CD4-positive, CD25-positive, alpha-beta regulatory T cell (primary cell): ENCODE measurements around the gene TLX3. TPM values are rescaled to one million over a fixed set of nuclear protein-coding genes. Genes with fewer than 3 reads are reported as not detected.
A peak's percentile ranks its signal among the peaks of the same experiment; 100 is the strongest.

Experiments used
- ATAC-seq, 2 donors: fragments of 150-1000 bp; cut with Tn5 transposase; one replicate each; pipeline ENCODE4 v1.10.0; 2021; ENCODE audit warnings: low read depth in 2 of 2, moderate number of reproducible peaks in 2 of 2, moderate library complexity in 1 of 2
- DNase-seq, 3 donors: peaks; one replicate each; pipeline versions ENCODE4 v3.0.0 to v3.0.0-alpha.2; 2012 to 2022; ENCODE audit warnings: mixed read lengths in 1 of 3
- H3K27ac ChIP-seq: one replicate; pipeline ENCODE4 v1.7.0; 2013; ENCODE audit warnings: mild to moderate bottlenecking, low read length; ENCODE audit not compliant: insufficient read depth, poor library complexity, severe bottlenecking
- H3K27me3 ChIP-seq: one replicate; pipeline ENCODE4 v1.7.0; 2013; ENCODE audit warnings: low read length; ENCODE audit not compliant: control insufficient read depth, insufficient read depth
- H3K36me3 ChIP-seq: one replicate; pipeline ENCODE4 v1.7.0; 2013; ENCODE audit warnings: mild to moderate bottlenecking, low read length, moderate library complexity; ENCODE audit not compliant: control insufficient read depth, insufficient read depth
- H3K4me1 ChIP-seq: 2 replicates; pipeline ENCODE4 v1.7.0; 2013; ENCODE audit warnings: mild to moderate bottlenecking, low read length; ENCODE audit not compliant: insufficient read depth, control insufficient read depth, poor library complexity, severe bottlenecking
- H3K4me3 ChIP-seq: one replicate; pipeline ENCODE4 v1.7.0; 2013; ENCODE audit warnings: low read depth, mild to moderate bottlenecking, low read length, moderate library complexity
- H3K9me3 ChIP-seq, 2 experiments: 1 replicate in 1 of 2; 2 replicates in 1 of 2; pipeline ENCODE4 v1.7.0; 2013; ENCODE audit warnings: low read length in 2 of 2, mild to moderate bottlenecking in 1 of 2, moderate library complexity in 1 of 2; ENCODE audit not compliant: control insufficient read depth in 2 of 2
- H3K27ac Mint-ChIP-seq, 3 donors: one replicate each; pipeline ENCODE4 v1.8.0; 2020 to 2022; ENCODE audit warnings: mild to moderate bottlenecking in 3 of 3, mixed read lengths in 3 of 3, moderate library complexity in 2 of 3
- H3K27me3 Mint-ChIP-seq: one replicate; pipeline ENCODE4 v1.8.0; 2022; ENCODE audit warnings: mild to moderate bottlenecking, mixed read lengths
- H3K36me3 Mint-ChIP-seq: one replicate; pipeline ENCODE4 v1.8.0; 2020; ENCODE audit warnings: mixed read lengths
- H3K4me1 Mint-ChIP-seq, 4 donors: one replicate each; pipeline ENCODE4 v1.8.0; 2020 to 2022; ENCODE audit warnings: mixed read lengths in 4 of 4, mild to moderate bottlenecking in 1 of 4
- H3K4me3 Mint-ChIP-seq, 4 donors: one replicate each; pipeline ENCODE4 v1.8.0; 2020 to 2022; ENCODE audit warnings: mild to moderate bottlenecking in 4 of 4, mixed read lengths in 4 of 4, moderate library complexity in 3 of 4
- H3K9me3 Mint-ChIP-seq, 7 donors: one replicate each; pipeline ENCODE4 v1.8.0; 2020 to 2022; ENCODE audit warnings: mixed read lengths in 7 of 7, mild to moderate bottlenecking in 3 of 7, moderate library complexity in 2 of 7
- polyA plus RNA-seq, 4 donors: library from polyadenylated mRNA; unstranded; fragments of 300-500 nt; fragmentation: Illumina TruSeq; gene quantifications; one replicate each; pipeline ENCODE4 v1.2.3, GENCODE V29; 2021
- total RNA-seq: library from RNA; stranded (reverse); gene quantifications from one replicate; pipeline ENCODE4 v1.2.3, GENCODE V29; 2022

Gene TLX3
- total and polyA plus RNA-seq, 5 donors from 2014 or later: not detected

DNA sequence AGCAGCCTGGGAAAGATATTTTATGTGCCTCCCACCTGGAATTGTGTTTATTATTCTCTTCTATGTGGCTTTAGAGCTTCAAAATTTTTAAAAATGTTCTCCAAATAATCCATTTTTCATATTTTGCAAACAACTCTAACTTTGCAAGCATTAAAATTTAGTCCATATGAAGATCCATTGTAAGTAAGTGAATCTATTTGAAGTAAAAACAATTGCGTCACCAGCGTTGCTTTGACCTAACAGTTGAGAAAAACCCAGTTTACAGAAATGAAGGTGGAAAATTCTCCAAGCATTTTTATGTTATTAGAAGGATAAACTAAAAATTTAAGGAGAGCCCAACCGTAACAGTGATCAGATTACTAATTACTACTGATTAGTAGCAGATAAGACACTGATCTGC is 38.9 kb upstream of the TLX3 start:
- Mint-ChIP-seq H3K4me3 (no peak overlapping the region), H3K4me1 (peaks cover 0 to 2% (median 0%) of the 10 kb centered on the region in 4 donors), H3K27ac (no peak overlapping the region), H3K27me3 (peaks cover 23% of the 10 kb centered on the region), H3K36me3 (no peaks in the 10 kb centered on the region), H3K9me3 (peaks cover 0 to 4% (median 0%) of the 10 kb centered on the region in 7 donors)
- Histone ChIP-seq H3K36me3 (no peaks in the 10 kb centered on the region), H3K27me3 (peaks cover 2% of the 10 kb centered on the region), H3K4me1 (no peaks in the 10 kb centered on the region), H3K27ac (no peak overlapping the region), H3K4me3 (no peak overlapping the region), H3K9me3 (no peaks in the 10 kb centered on the region)
- DNase-seq: no peak
- no peak for ATAC-seq

GRCh38 chr5:171271798-171272197 is 37.2 kb upstream of the TLX3 start:
- H3K9me3 Mint-ChIP-seq: peaks cover 0 to 4% (median 0%) of the 10 kb centered on the region in 7 donors
- H3K27me3 ChIP-seq: peaks cover 2% of the 10 kb centered on the region
- H3K27ac Mint-ChIP-seq: no peak overlapping the region
- H3K27me3 Mint-ChIP-seq: peaks cover 20% of the 10 kb centered on the region
- no peaks in the 10 kb centered on the region for H3K4me1 ChIP-seq
- H3K27ac ChIP-seq: no peak overlapping the region
- ATAC-seq (no peak), DNase-seq (no peak)
- H3K36me3 ChIP-seq: no peaks in the 10 kb centered on the region
- no peaks in the 10 kb centered on the region for H3K9me3 ChIP-seq
- no peak overlapping the region for H3K4me3 ChIP-seq
- no peak overlapping the region for H3K4me3 Mint-ChIP-seq
- H3K36me3 Mint-ChIP-seq: no peaks in the 10 kb centered on the region
- no peaks in the 10 kb centered on the region for H3K4me1 Mint-ChIP-seq

GRCh38 chr5:171272996-171273970 is 35.8 kb upstream of the TLX3 start:
- peaks cover 4% of the 10 kb centered on the region for H3K27me3 ChIP-seq
- H3K27ac ChIP-seq: no peak overlapping the region
- Mint-ChIP-seq H3K4me1 (no peaks in the 10 kb centered on the region), H3K9me3 (peaks cover 0 to 4% (median 0%) of the 10 kb centered on the region in 7 donors), H3K27ac (no peak overlapping the region), H3K27me3 (peaks cover 20% of the 10 kb centered on the region), H3K36me3 (no peaks in the 10 kb centered on the region), H3K4me3 (no peak overlapping the region)
- peak in 1 of 3 donors; percentile 18 for DNase-seq
- H3K9me3 ChIP-seq: no peaks in the 10 kb centered on the region
- no peaks in the 10 kb centered on the region for H3K4me1 ChIP-seq
- no peak for ATAC-seq
- H3K36me3 ChIP-seq: no peaks in the 10 kb centered on the region
- no peak overlapping the region for H3K4me3 ChIP-seq

GRCh38 chr5:171275841-171276544 is 33.1 kb upstream of the TLX3 start:
- ATAC-seq: no peak
- no peaks in the 10 kb centered on the region for H3K9me3 ChIP-seq

GRCh38 chr5:171283753-171284152 is 25.3 kb upstream of the TLX3 start:
- Mint-ChIP-seq H3K27ac (no peak overlapping the region), H3K9me3 (peaks cover 0 to 3% (median 0%) of the 10 kb centered on the region in 7 donors), H3K27me3 (peaks cover 12% of the 10 kb centered on the region), H3K36me3 (no peaks in the 10 kb centered on the region), H3K4me3 (no peak overlapping the region), H3K4me1 (no peaks in the 10 kb centered on the region)
- Histone ChIP-seq H3K9me3 (no peaks in the 10 kb centered on the region), H3K4me1 (no peaks in the 10 kb centered on the region), H3K4me3 (no peak overlapping the region), H3K27ac (no peak overlapping the region), H3K36me3 (no peaks in the 10 kb centered on the region), H3K27me3 (peaks cover 4% of the 10 kb centered on the region)
- no peak for DNase-seq
- ATAC-seq: no peak

More at GRCh38 chr5:171275841-171276544, 33.1 kb upstream of the TLX3 start:
- Mint-ChIP-seq H3K4me3 (no peak overlapping the region), H3K9me3 (peaks cover 0 to 4% (median 2%) of the 10 kb centered on the region in 7 donors), H3K27ac (no peak overlapping the region), H3K36me3 (no peaks in the 10 kb centered on the region), H3K27me3 (peaks cover 9% of the 10 kb centered on the region), H3K4me1 (no peaks in the 10 kb centered on the region)
- no peak overlapping the region for H3K4me3 ChIP-seq
- H3K27ac ChIP-seq: no peak overlapping the region
- H3K27me3 ChIP-seq: peaks cover 4% of the 10 kb centered on the region
- no peaks in the 10 kb centered on the region for H3K36me3 ChIP-seq
- H3K4me1 ChIP-seq: no peaks in the 10 kb centered on the region
- DNase-seq: no peak

DNA sequence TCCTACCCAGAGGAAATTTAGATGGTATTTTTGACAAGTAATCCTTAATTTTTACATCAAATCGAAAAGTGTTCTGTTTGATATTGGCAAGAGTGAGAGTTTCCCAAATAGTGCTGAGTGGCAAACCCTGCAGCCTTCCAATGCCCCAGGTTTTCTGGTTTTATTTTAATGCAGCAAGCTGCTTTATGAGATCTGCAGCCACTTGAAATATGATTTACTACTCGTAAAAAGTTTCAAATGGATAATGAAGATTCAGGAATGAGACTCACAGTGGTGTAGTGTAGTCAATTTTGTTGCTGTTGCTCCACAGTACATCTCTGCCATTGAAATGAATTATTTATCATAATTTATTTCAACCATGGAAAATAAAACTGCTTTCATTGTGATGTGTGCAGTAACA is 23.6 kb upstream of the TLX3 start:
- no peak overlapping the region for H3K27ac ChIP-seq
- no peak overlapping the region for H3K4me3 ChIP-seq
- H3K27ac Mint-ChIP-seq: no peak overlapping the region
- no peaks in the 10 kb centered on the region for H3K36me3 ChIP-seq
- no peak for ATAC-seq
- no peaks in the 10 kb centered on the region for H3K9me3 Mint-ChIP-seq
- no peaks in the 10 kb centered on the region for H3K36me3 Mint-ChIP-seq
- no peaks in the 10 kb centered on the region for H3K4me1 ChIP-seq
- no peaks in the 10 kb centered on the region for H3K9me3 ChIP-seq
- no peaks in the 10 kb centered on the region for H3K4me1 Mint-ChIP-seq
- H3K27me3 ChIP-seq: peaks cover 4% of the 10 kb centered on the region
- no peak overlapping the region for H3K4me3 Mint-ChIP-seq
- H3K27me3 Mint-ChIP-seq: peaks cover 19% of the 10 kb centered on the region
- no peak for DNase-seq

DNA sequence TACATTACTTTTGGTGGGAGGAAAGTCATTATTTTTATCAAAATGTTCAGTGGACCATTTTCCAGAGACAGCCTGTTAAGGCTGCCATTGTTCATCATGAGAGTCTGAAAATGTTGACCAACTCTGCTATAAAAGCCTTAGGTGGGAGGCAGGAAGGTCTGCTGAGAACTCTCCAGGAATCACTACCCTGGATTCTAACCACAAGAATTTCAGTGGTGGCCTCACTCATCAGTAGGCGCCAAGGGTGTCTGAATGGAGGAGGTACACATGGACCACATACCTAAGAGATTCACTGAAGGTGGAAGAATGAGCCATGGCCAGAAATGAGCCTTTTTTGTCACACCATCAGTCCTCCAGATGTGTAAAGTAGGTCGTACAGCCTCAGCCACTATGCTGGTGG is 21.0 kb upstream of the TLX3 start:
- peaks cover 4% of the 10 kb centered on the region for H3K27me3 ChIP-seq
- Mint-ChIP-seq H3K27ac (no peak overlapping the region), H3K9me3 (no peaks in the 10 kb centered on the region), H3K27me3 (peaks cover 19% of the 10 kb centered on the region), H3K4me1 (no peaks in the 10 kb centered on the region), H3K4me3 (no peak overlapping the region), H3K36me3 (no peaks in the 10 kb centered on the region)
- no peak overlapping the region for H3K4me3 ChIP-seq
- no peak overlapping the region for H3K27ac ChIP-seq
- no peaks in the 10 kb centered on the region for H3K9me3 ChIP-seq
- ATAC-seq (no peak), DNase-seq (no peak)
- H3K36me3 ChIP-seq: no peaks in the 10 kb centered on the region
- no peaks in the 10 kb centered on the region for H3K4me1 ChIP-seq
